ENCODE results near the gene TMEM51.

Gene TMEM51

GRCh38 chr1:15243275-15244043 is 89.9 kb downstream of the TMEM51 start:
- no peak for DNase-seq (ENCODE audit: low read depth)
- no peak for TF ChIP-seq CTCF (conservative IDR thresholded peaks at IDR 0.05; ENCODE audit: control insufficient read depth, insufficient read depth, low read depth, low read length)
- no peak overlapping the region for H3K4me3 ChIP-seq (ENCODE audit: control insufficient read depth, low read depth, low read length)

- no peak for TF ChIP-seq CTCF (conservative IDR thresholded peaks at IDR 0.05; ENCODE audit: control insufficient read depth, insufficient read depth, low read depth, low read length)
- DNase-seq (ENCODE audit: low read depth) = no peak
- H3K4me3 ChIP-seq (ENCODE audit: control insufficient read depth, low read depth, low read length) = no peak overlapping the region
Measured at GRCh38 chr1:15244813-15245212, 91.3 kb downstream of the TMEM51 start.

GRCh38 chr1:15245593-15246360 is 92.2 kb downstream of the TMEM51 start:
- peak; percentile 62 for DNase-seq (ENCODE audit: low read depth)
- no peak overlapping the region for H3K4me3 ChIP-seq (ENCODE audit: control insufficient read depth, low read depth, low read length)
- no peak for TF ChIP-seq CTCF (conservative IDR thresholded peaks at IDR 0.05; ENCODE audit: control insufficient read depth, insufficient read depth, low read depth, low read length)

- DNase-seq (ENCODE audit: low read depth) = peak; percentile 54
- peak within 1 kb of the TSS; percentile 23 for H3K4me3 ChIP-seq (ENCODE audit: control insufficient read depth, low read depth, low read length)
- no peak for TF ChIP-seq CTCF (conservative IDR thresholded peaks at IDR 0.05; ENCODE audit: control insufficient read depth, insufficient read depth, low read depth, low read length)
Measured at GRCh38 chr1:15246960-15247614, 93.5 kb downstream of the TMEM51 start, which contains the start of gene FHAD1. FHAD1 (plus strand) TSS chr1:15247223; CDS start chr1:15251785, 4,562 bp downstream.

GRCh38 chr1:15248216-15248615 is 94.7 kb downstream of the TMEM51 start:
- no peak for DNase-seq (ENCODE audit: low read depth)
- no peak for TF ChIP-seq CTCF (conservative IDR thresholded peaks at IDR 0.05; ENCODE audit: control insufficient read depth, insufficient read depth, low read depth, low read length)
- H3K4me3 ChIP-seq (ENCODE audit: control insufficient read depth, low read depth, low read length) = no peak overlapping the region

- H3K4me3 ChIP-seq (ENCODE audit: control insufficient read depth, low read depth, low read length) = no peak overlapping the region
- no peak for DNase-seq (ENCODE audit: low read depth)
- TF ChIP-seq CTCF (conservative IDR thresholded peaks at IDR 0.05; ENCODE audit: control insufficient read depth, insufficient read depth, low read depth, low read length) = no peak
Measured at GRCh38 chr1:15249081-15249480, 95.5 kb downstream of the TMEM51 start.
